H1 (cell line): ENCODE data around the gene FAM241B. TPM values are rescaled to one million over a fixed set of nuclear protein-coding genes. Genes with fewer than 3 reads are reported as not detected.

Experiments used
- CTCF ChIA-PET: fragments of 300-600 bp; sonication (Branson Sonifier 250); formaldehyde crosslinking; loops from one replicate; lab custom pipeline; 2021; ENCODE audit not compliant: partially characterized antibody; lab: Charles Lee
- POLR2A ChIA-PET: fragments of 300-600 bp; sonication (Branson Sonifier 250); formaldehyde crosslinking; loops from one replicate; lab custom pipeline; 2021; ENCODE audit warnings: inconsistent platforms; ENCODE audit not compliant: partially characterized antibody; lab: Charles Lee
- DNase-seq, 2 experiments: peaks; one replicate each; pipeline versions ENCODE4 v3.0.0 to v3.0.0-alpha.2; 2010 to 2022; ENCODE audit warnings: low spot score in 2 of 2, low read depth in 1 of 2, mixed read lengths in 1 of 2
- FAIRE-seq: peaks from 2 replicates; lab custom pipeline; 2011; peaks lifted over from hg19 to GRCh38; lab: Jason Lieb, UNC
- H2AFZ ChIP-seq: 2 replicates; pipeline ENCODE4 v1.8.1; 2012; ENCODE audit warnings: low read length, inconsistent platforms
- H2AK5ac ChIP-seq: 2 replicates; pipeline ENCODE4 v1.6.1; 2013; ENCODE audit warnings: low read depth, low read length
- H2BK120ac ChIP-seq: replicated peaks from 2 replicates; pipeline ENCODE3; 2013; ENCODE audit warnings: low read depth, low read length, inconsistent platforms
- H2BK12ac ChIP-seq: 2 replicates; pipeline ENCODE4 v1.6.1; 2013; ENCODE audit warnings: low read depth, low read length
- H2BK15ac ChIP-seq: 2 replicates; pipeline ENCODE4 v1.6.1; 2013; ENCODE audit warnings: low read length
- H2BK20ac ChIP-seq: 2 replicates; pipeline ENCODE4 v1.6.1; 2013; ENCODE audit warnings: low read length
- H2BK5ac ChIP-seq: 2 replicates; pipeline ENCODE4 v1.6.1; 2013; ENCODE audit warnings: low read depth, low read length
- H3K14ac ChIP-seq: 2 replicates; pipeline ENCODE4 v1.6.1; 2013; ENCODE audit warnings: inconsistent platforms; ENCODE audit not compliant: insufficient read length
- H3K18ac ChIP-seq: 2 replicates; pipeline ENCODE4 v1.6.1; 2013; ENCODE audit warnings: low read length; ENCODE audit errors: extremely low read depth
- H3K23ac ChIP-seq: 2 replicates; pipeline ENCODE4 v1.6.1; 2013; ENCODE audit warnings: inconsistent platforms; ENCODE audit not compliant: insufficient read length
- H3K23me2 ChIP-seq: 2 replicates; pipeline ENCODE4 v1.6.1; 2013; ENCODE audit warnings: low read depth, low read length
- H3K27ac ChIP-seq: 2 replicates; pipeline ENCODE4 v1.6.1; 2011; ENCODE audit warnings: low read depth, low read length, inconsistent platforms
- H3K27me3 ChIP-seq, 4 experiments: replicated peaks in 1 of 4; 1 replicate in 1 of 4; 2 replicates in 3 of 4; pipeline versions ENCODE4 v1.6.1 to v1.8.1; 2011 to 2013; ENCODE audit warnings: low read length in 3 of 4, mild to moderate bottlenecking in 3 of 4, inconsistent platforms in 2 of 4, mixed read lengths in 2 of 4, moderate library complexity in 1 of 4; ENCODE audit not compliant: control insufficient read depth in 3 of 4, insufficient read depth in 3 of 4; ENCODE audit errors: extremely low read depth in 1 of 4
- H3K36me3 ChIP-seq, 4 experiments: 2 replicates each; pipeline versions ENCODE4 v1.6.1 to v1.8.1; 2011 to 2013; ENCODE audit warnings: mild to moderate bottlenecking in 4 of 4, low read length in 3 of 4, moderate library complexity in 2 of 4, control low read depth in 1 of 4, inconsistent platforms in 1 of 4; ENCODE audit not compliant: insufficient read depth in 4 of 4, control insufficient read depth in 2 of 4
- H3K4ac ChIP-seq: replicated peaks from 2 replicates; pipeline ENCODE3; 2013; ENCODE audit warnings: low read length, low read depth, mixed read lengths, inconsistent platforms; ENCODE audit not compliant: insufficient read length
- H3K4me1 ChIP-seq, 4 experiments: replicated peaks in 1 of 4; 1 replicate in 1 of 4; 2 replicates in 3 of 4; pipeline versions ENCODE4 v1.6.1 to v1.8.1; 2011 to 2013; ENCODE audit warnings: low read length in 3 of 4, inconsistent platforms in 2 of 4, mixed read lengths in 1 of 4; ENCODE audit not compliant: insufficient read depth in 4 of 4, control insufficient read depth in 3 of 4
- H3K4me2 ChIP-seq, 2 experiments: 2 replicates each; pipeline versions ENCODE4 v1.6.1 to v1.8.1; 2011 to 2013; ENCODE audit warnings: low read depth in 2 of 2, low read length in 2 of 2, control low read depth in 1 of 2, inconsistent platforms in 1 of 2, mild to moderate bottlenecking in 1 of 2; ENCODE audit not compliant: insufficient read depth in 1 of 2
- H3K4me3 ChIP-seq, 4 experiments: fragments of 200-600, 300-600 bp in 1 of 4; sonication (generic), shearing (Covaris generic), sonication (Bioruptor Twin) in 1 of 4; 2 replicates each; pipeline versions ENCODE4 v1.5.1 to v1.8.1; 2011 to 2016; ENCODE audit warnings: low read length in 4 of 4, low read depth in 3 of 4, control low read depth in 2 of 4, inconsistent platforms in 2 of 4, mild to moderate bottlenecking in 2 of 4, mixed read lengths in 1 of 4, moderate library complexity in 1 of 4; ENCODE audit not compliant: insufficient read depth in 2 of 4; ENCODE audit errors: extremely low read depth in 1 of 4
- H3K56ac ChIP-seq: replicated peaks from 2 replicates; pipeline ENCODE3; 2013; ENCODE audit warnings: low read depth, mild to moderate bottlenecking, mixed read lengths, low read length, inconsistent platforms; ENCODE audit not compliant: insufficient read length
- H3K79me1 ChIP-seq: 2 replicates; pipeline ENCODE4 v1.6.1; 2013; ENCODE audit warnings: low read depth, low read length, control low read depth
- H3K79me2 ChIP-seq, 2 experiments: 2 replicates each; pipeline versions ENCODE4 v1.6.1 to v1.8.1; 2012 to 2013; ENCODE audit warnings: low read length in 2 of 2, mild to moderate bottlenecking in 2 of 2, inconsistent platforms in 1 of 2; ENCODE audit not compliant: insufficient read depth in 2 of 2, control insufficient read depth in 1 of 2
- H3K9ac ChIP-seq, 4 experiments: replicated peaks in 1 of 4; 1 replicate in 1 of 4; 2 replicates in 3 of 4; pipeline versions ENCODE4 v1.6.1 to v1.8.1; 2011 to 2013; ENCODE audit warnings: low read depth in 3 of 4, low read length in 3 of 4, control low read depth in 2 of 4, mild to moderate bottlenecking in 2 of 4, moderate library complexity in 2 of 4, inconsistent platforms in 1 of 4; ENCODE audit errors: extremely low read depth in 1 of 4
- H3K9me3 ChIP-seq, 2 experiments: 2 replicates each; pipeline versions ENCODE4 v1.6.1 to v1.8.1; 2012 to 2013; ENCODE audit warnings: mild to moderate bottlenecking in 2 of 2, moderate library complexity in 2 of 2, control low read depth in 1 of 2, inconsistent platforms in 1 of 2, low read depth in 1 of 2, low read length in 1 of 2, mixed read lengths in 1 of 2; ENCODE audit not compliant: insufficient read depth in 2 of 2
- H4K20me1 ChIP-seq, 2 experiments: replicated peaks in 1 of 2; 2 replicates each; pipeline versions ENCODE3 to v1.8.1; 2011 to 2013; ENCODE audit warnings: inconsistent platforms in 2 of 2, low read length in 2 of 2, mild to moderate bottlenecking in 1 of 2; ENCODE audit not compliant: insufficient read depth in 2 of 2, control insufficient read depth in 1 of 2
- H4K5ac ChIP-seq: 2 replicates; pipeline ENCODE4 v1.6.1; 2013; ENCODE audit warnings: low read length, low read depth, mixed read lengths, inconsistent platforms; ENCODE audit not compliant: insufficient read length
- H4K8ac ChIP-seq: 2 replicates; pipeline ENCODE4 v1.8.0; 2013; ENCODE audit warnings: mild to moderate bottlenecking, moderate library complexity, low read length, inconsistent platforms; ENCODE audit not compliant: insufficient read depth; ENCODE audit errors: extremely low read depth
- H4K91ac ChIP-seq: replicated peaks from 2 replicates; pipeline ENCODE3; 2013; ENCODE audit warnings: low read length, mixed read lengths, inconsistent platforms; ENCODE audit not compliant: insufficient read length
- BRCA1 ChIP-seq: IDR thresholded peaks from 2 replicates; pipeline ENCODE4 v1.6.1; 2012; ENCODE audit warnings: low read depth, low read length, improper control_type of control experiment
- CHD2 ChIP-seq: IDR thresholded peaks from 2 replicates; pipeline ENCODE4 v1.6.1; 2012; ENCODE audit warnings: low read length, improper control_type of control experiment
- CREB1 ChIP-seq: IDR thresholded peaks from 2 replicates; pipeline ENCODE4 v1.6.1; 2012; ENCODE audit warnings: inconsistent platforms
- JUND ChIP-seq: IDR thresholded peaks from 2 replicates; pipeline ENCODE4 v1.6.1; 2011; ENCODE audit warnings: mild to moderate bottlenecking, improper control_type of control experiment, low read length
- MAFK ChIP-seq: IDR thresholded peaks from 2 replicates; pipeline ENCODE4 v1.6.1; 2012; ENCODE audit warnings: low read depth, mild to moderate bottlenecking, improper control_type of control experiment, low read length
- RAD21 ChIP-seq, 2 experiments: IDR thresholded peaks in 1 of 2; conservative IDR thresholded peaks in 1 of 2; 2 replicates each; pipeline ENCODE4 v1.6.1; 2011; ENCODE audit warnings: low read depth in 2 of 2, low read length in 2 of 2, improper control_type of control experiment in 1 of 2, inconsistent platforms in 1 of 2, mild to moderate bottlenecking in 1 of 2, moderate library complexity in 1 of 2
- SIN3A ChIP-seq, 2 experiments: IDR thresholded peaks in 1 of 2; conservative IDR thresholded peaks in 1 of 2; 2 replicates each; pipeline ENCODE4 v1.6.1; 2011 to 2012; ENCODE audit warnings: low read length in 2 of 2, improper control_type of control experiment in 1 of 2, low read depth in 1 of 2, mild to moderate bottlenecking in 1 of 2
- TAF7 ChIP-seq: optimal IDR thresholded peaks from 2 replicates; pipeline ENCODE3; 2011; ENCODE audit warnings: low read depth, mild to moderate bottlenecking, inconsistent platforms, low read length, moderate library complexity, borderline replicate concordance
- USF2 ChIP-seq: IDR thresholded peaks from 2 replicates; pipeline ENCODE4 v1.6.1; 2011; ENCODE audit warnings: low read length, improper control_type of control experiment
- YY1 ChIP-seq: IDR thresholded peaks from 2 replicates; pipeline ENCODE4 v1.6.1; 2011; ENCODE audit warnings: low read depth, mild to moderate bottlenecking, low read length
- WGBS, 2 experiments: shearing (Covaris generic) in 1 of 2; methylation state at CpG; one replicate each; pipeline versions ENCODE4 v1.1.6 to v1.1.7; 2013 to 2015; ENCODE audit warnings: low lambda C conversion rate in 2 of 2, mixed read lengths in 2 of 2, inconsistent platforms in 1 of 2, low coverage in 1 of 2, missing lambda C conversion rate in 1 of 2; ENCODE audit not compliant: insufficient replicate concordance in 2 of 2, insufficient coverage in 1 of 2, insufficient read length in 1 of 2; ENCODE audit errors: extremely low coverage in 1 of 2, missing lambda C conversion rate in 1 of 2; 5-methylcytosine and 5-hydroxymethylcytosine counted together
- polyA plus RNA-seq, 7 experiments: library from polyadenylated mRNA; depleted of rRNA in 3 of 7; stranded (reverse) in 5 of 7; unstranded in 2 of 7; fragments of >200 nt in 5 of 7; fragments of 200-250 nt in 2 of 7; gene quantifications; 1 replicate in 5 of 7; 2 replicates in 1 of 7; 4 replicates in 1 of 7; pipeline versions ENCODE4 v1.2.1 to v1.2.3, GENCODE V29; 2011 to 2013; ENCODE audit warnings: missing spikeins in 2 of 7, mixed read lengths in 2 of 7
- total RNA-seq: library from RNA; stranded (reverse); fragmentation: NEBNext Ultra II Directional; extraction: Animal tissue kit (Norgen Biotek cat#: 25700); gene quantifications from 2 replicates; pipeline ENCODE4 v1.2.1, GENCODE V29; 2021

The FAM241B gene
- total and polyA plus RNA-seq, 2 of the 8 experiments (the other 6 are each of a cell fraction or from before 2014, with no cell fraction given) = 19.3 to 30.1 TPM

- H3K4me3 ChIP-seq = no peak overlapping the region
- H3K9me3 ChIP-seq = no peaks in the 10 kb centered on the region
- no peaks in the 10 kb centered on the region for H3K79me2 ChIP-seq
- H2BK15ac ChIP-seq = no peak overlapping the region
- no peaks in the 10 kb centered on the region for H3K36me3 ChIP-seq
- H3K4me1 ChIP-seq = peaks cover 0 to 6% (median 4%) of the 10 kb centered on the region in 4 experiments; a peak in 4 of 7 replicates
- no peaks in the 10 kb centered on the region for H4K20me1 ChIP-seq
- no peak overlapping the region for H3K4me2 ChIP-seq
- H4K5ac ChIP-seq = no peak overlapping the region
- H3K27me3 ChIP-seq = no peaks in the 10 kb centered on the region; a peak in 2 of 7 replicates
- no peak overlapping the region for H2BK5ac ChIP-seq
- no peak overlapping the region for H2BK120ac ChIP-seq
- H3K9ac ChIP-seq = no peak overlapping the region
- no peak overlapping the region for H3K27ac ChIP-seq
- peak in 1 of 2 experiments; percentile 86 for DNase-seq
- H3K23me2 ChIP-seq = no peaks in the 10 kb centered on the region; the same call in 1 of the 2 replicates
- no peak overlapping the region for H3K14ac ChIP-seq
- no peak overlapping the region for H4K91ac ChIP-seq
- H2BK20ac ChIP-seq = 0 out of 2 replicates have a peak overlapping the region, but pooled peaks have one; percentile 48
- no peak overlapping the region for H2AFZ ChIP-seq
- ChIA-PET POLR2A (no interaction called here), CTCF (interaction anchor here (0.6 to 59.4 kb wide), 26 partner anchors 6 to 316 kb away, joined by 3 to 1374 read pairs (median 5); partner anchors contain the start of gene NEUROG3)
- no peak overlapping the region for H3K23ac ChIP-seq
- no peak overlapping the region for H2AK5ac ChIP-seq
- no peak overlapping the region for H3K56ac ChIP-seq
- H4K8ac ChIP-seq = no peak overlapping the region
- no peak overlapping the region for H3K18ac ChIP-seq
- no peak overlapping the region for H3K4ac ChIP-seq
- WGBS, 2 experiments = 56% methylated on average over 13 of the region's 13 CpGs; no CpG with 5 or more reads in 1 of the 2 experiments
- H2BK12ac ChIP-seq = no peak overlapping the region
- FAIRE-seq = no peak
- no peaks in the 10 kb centered on the region for H3K79me1 ChIP-seq
- TF ChIP-seq CHD2 = no peak
- TF ChIP-seq MAFK = no peak
- peak; percentile 80 for TF ChIP-seq YY1
- no peak for TF ChIP-seq CREB1
- TF ChIP-seq USF2 = no peak
- TF ChIP-seq TAF7 = no peak
- TF ChIP-seq RAD21 (IDR thresholded peaks at IDR 0.05 in 1 of 2, conservative IDR thresholded peaks at IDR 0.05 in 1 of 2; ENCODE audit: low read depth in 2 of 2, low read length in 2 of 2) = peak; percentile 90 to 96
- TF ChIP-seq JUND = no peak
- no peak for TF ChIP-seq BRCA1
- TF ChIP-seq SIN3A (conservative IDR thresholded peaks at IDR 0.05 in 1 of 2, IDR thresholded peaks at IDR 0.05 in 1 of 2; ENCODE audit: low read depth in 1 of 2, low read length in 2 of 2) = no peak
Measured at GRCh38 chr10:69644658-69645295, 14.7 kb downstream of the FAM241B start.
